NCI-H2029 (cell line): ENCODE measurements around the gene IL31RA.

ENCODE experiments used
- DNase-seq: peaks from one replicate; lab custom pipeline; 2025; lab: John Stamatoyannopoulos, UW

Gene IL31RA

GRCh38 chr5:55860288-55860687 is 9.1 kb downstream of the IL31RA start:
- DNase-seq, result no peak

GRCh38 chr5:55860709-55861108 is 9.6 kb downstream of the IL31RA start:
- DNase-seq, result no peak

GRCh38 chr5:55864606-55865541 is 13.7 kb downstream of the IL31RA start:
- DNase-seq, result no peak

- DNase-seq, result no peak
Observed at GRCh38 chr5:55865831-55866230, 14.7 kb downstream of the IL31RA start.

- no peak for DNase-seq
Observed at GRCh38 chr5:55866485-55866884, 15.3 kb downstream of the IL31RA start.

GRCh38 chr5:55866934-55867333 is 15.8 kb downstream of the IL31RA start:
- DNase-seq, result no peak

- no peak for DNase-seq
Observed at GRCh38 chr5:55868846-55869245, 17.7 kb downstream of the IL31RA start.

GRCh38 chr5:55869847-55870246 is 18.7 kb downstream of the IL31RA start:
- DNase-seq, result no peak

GRCh38 chr5:55873234-55873633 is 22.1 kb downstream of the IL31RA start:
- DNase-seq, result no peak

- DNase-seq, result no peak
Observed at GRCh38 chr5:55877655-55878054, 26.5 kb downstream of the IL31RA start.

GRCh38 chr5:55880453-55880852 is 29.3 kb downstream of the IL31RA start:
- DNase-seq, result no peak

- DNase-seq, result no peak
Observed at GRCh38 chr5:55885359-55885758, 34.2 kb downstream of the IL31RA start.

GRCh38 chr5:55888205-55888604 is 37.0 kb downstream of the IL31RA start:
- no peak for DNase-seq

- DNase-seq, result no peak
Observed at GRCh38 chr5:55892479-55892878, 41.3 kb downstream of the IL31RA start.

GRCh38 chr5:55894135-55894534 is 43.0 kb downstream of the IL31RA start:
- no peak for DNase-seq

GRCh38 chr5:55895346-55895745 is 44.2 kb downstream of the IL31RA start:
- DNase-seq, result no peak

GRCh38 chr5:55896238-55896637 is 45.1 kb downstream of the IL31RA start:
- DNase-seq, result no peak

- DNase-seq, result no peak
Observed at GRCh38 chr5:55896663-55897062, 45.5 kb downstream of the IL31RA start.

- no peak for DNase-seq
Observed at GRCh38 chr5:55897206-55897894, 46.2 kb downstream of the IL31RA start.

GRCh38 chr5:55897905-55898304 is 46.7 kb downstream of the IL31RA start:
- no peak for DNase-seq

- no peak for DNase-seq
Observed at GRCh38 chr5:55899344-55899743, 48.2 kb downstream of the IL31RA start.

GRCh38 chr5:55900068-55900467 is 48.9 kb downstream of the IL31RA start:
- no peak for DNase-seq

- no peak for DNase-seq
Observed at GRCh38 chr5:55900776-55901175, 49.6 kb downstream of the IL31RA start.
